Liver (tissue), 9 donors: Measurements from ENCODE around the gene CCDC192. TPM values are rescaled to one million over a fixed set of nuclear protein-coding genes. Genes with fewer than 3 reads are reported as not detected.

Source experiments
- DNase-seq: peaks from one replicate; pipeline ENCODE4 v3.0.0-alpha.2; 2017; ENCODE audit warnings: low spot score
- H3K27ac ChIP-seq, 2 donors: one replicate each; pipeline ENCODE4 v1.7.0; 2013; ENCODE audit warnings: inconsistent platforms in 2 of 2, low read length in 2 of 2, control low read depth in 1 of 2, low read depth in 1 of 2, mild to moderate bottlenecking in 1 of 2
- H3K27me3 ChIP-seq, 4 donors: one replicate each; pipeline versions ENCODE4 v1.6.1 to v1.7.0; 2013; ENCODE audit warnings: low read length in 3 of 4, inconsistent platforms in 1 of 4, mild to moderate bottlenecking in 1 of 4, moderate library complexity in 1 of 4; ENCODE audit not compliant: control insufficient read depth in 4 of 4, insufficient read depth in 4 of 4
- H3K36me3 ChIP-seq, 4 donors: one replicate each; pipeline versions ENCODE4 v1.6.1 to v1.7.0; 2013; ENCODE audit warnings: low read length in 3 of 4, mild to moderate bottlenecking in 3 of 4, low read depth in 1 of 4, moderate library complexity in 1 of 4; ENCODE audit not compliant: control insufficient read depth in 4 of 4, insufficient read depth in 3 of 4
- H3K4me1 ChIP-seq, 4 donors: one replicate each; pipeline versions ENCODE4 v1.6.1 to v1.7.0; 2013; ENCODE audit warnings: low read length in 3 of 4, mild to moderate bottlenecking in 3 of 4, moderate library complexity in 1 of 4; ENCODE audit not compliant: control insufficient read depth in 4 of 4, insufficient read depth in 4 of 4
- H3K4me3 ChIP-seq, 3 donors: one replicate each; pipeline versions ENCODE4 v1.6.1 to v1.7.0; 2013; ENCODE audit warnings: low read length in 3 of 3, control low read depth in 1 of 3, low read depth in 1 of 3, mild to moderate bottlenecking in 1 of 3
- H3K9ac ChIP-seq, 2 donors: one replicate each; pipeline ENCODE4 v1.7.0; 2013; ENCODE audit warnings: low read length in 2 of 2, mild to moderate bottlenecking in 2 of 2, moderate library complexity in 2 of 2, control low read depth in 1 of 2, low read depth in 1 of 2
- H3K9me3 ChIP-seq, 4 donors: one replicate each; pipeline versions ENCODE4 v1.6.1 to v1.7.0; 2013; ENCODE audit warnings: low read length in 3 of 4; ENCODE audit not compliant: control insufficient read depth in 4 of 4
- EGR1 ChIP-seq, 2 donors: IDR thresholded peaks; 2 replicates each; pipeline ENCODE4 v1.6.1; 2016 to 2018; ENCODE audit warnings: antibody characterized with exemption in 2 of 2, low read depth in 2 of 2
- FOXA1 ChIP-seq: IDR thresholded peaks from 2 replicates; pipeline ENCODE4 v1.6.1; 2016; ENCODE audit warnings: antibody characterized with exemption
- FOXA2 ChIP-seq: IDR thresholded peaks from 2 replicates; pipeline ENCODE4 v1.6.1; 2016; ENCODE audit warnings: antibody characterized with exemption
- GABPA ChIP-seq, 2 donors: IDR thresholded peaks in 1 of 2; conservative IDR thresholded peaks in 1 of 2; 2 replicates each; pipeline ENCODE4 v1.6.1; 2016; ENCODE audit warnings: antibody characterized with exemption in 2 of 2, mild to moderate bottlenecking in 1 of 2, moderate library complexity in 1 of 2
- HNF4A ChIP-seq, 2 donors: conservative IDR thresholded peaks; 2 replicates each; pipeline ENCODE4 v1.6.1; 2016; ENCODE audit warnings: antibody characterized with exemption in 2 of 2, mild to moderate bottlenecking in 2 of 2
- HNF4G ChIP-seq: IDR thresholded peaks from 2 replicates; pipeline ENCODE4 v1.6.1; 2016; ENCODE audit warnings: antibody characterized with exemption
- JUND ChIP-seq, 2 donors: IDR thresholded peaks; 2 replicates each; pipeline ENCODE4 v1.6.1; 2016; ENCODE audit warnings: antibody characterized with exemption in 2 of 2
- NR2F2 ChIP-seq: IDR thresholded peaks from 2 replicates; pipeline ENCODE4 v1.6.1; 2016; ENCODE audit warnings: antibody characterized with exemption
- RXRA ChIP-seq, 2 donors: IDR thresholded peaks; 2 replicates each; pipeline ENCODE4 v1.6.1; 2017 to 2018; ENCODE audit warnings: antibody characterized with exemption in 2 of 2, mild to moderate bottlenecking in 1 of 2
- SP1 ChIP-seq: IDR thresholded peaks from 2 replicates; pipeline ENCODE4 v1.6.1; 2018; ENCODE audit warnings: antibody characterized with exemption, mild to moderate bottlenecking
- TAF1 ChIP-seq: conservative IDR thresholded peaks from 2 replicates; pipeline ENCODE4 v1.6.1; 2016; ENCODE audit warnings: antibody characterized with exemption, mild to moderate bottlenecking
- YY1 ChIP-seq: IDR thresholded peaks from 2 replicates; pipeline ENCODE4 v1.6.1; 2016; ENCODE audit warnings: antibody characterized with exemption, mild to moderate bottlenecking
- polyA plus RNA-seq, 2 donors: library from polyadenylated mRNA; stranded (reverse) in 1 of 2; unstranded in 1 of 2; fragments of 200-250 nt in 1 of 2; fragments of >200 nt in 1 of 2; fragmentation: Nextera tagmentation in 1 of 2; extraction: Ambion mirVana in 1 of 2; gene quantifications; one replicate each; pipeline versions ENCODE4 v1.2.1 to v1.2.3, GENCODE V29; 2013 to 2015
- total RNA-seq, 2 donors: library from RNA; depleted of rRNA; stranded (reverse); fragments of >200 nt; gene quantifications; one replicate each; pipeline ENCODE4 v1.2.3, GENCODE V29; 2014
- TF ChIP-seq, protein P1 (sequence below): IDR thresholded peaks from 2 replicates; pipeline ENCODE4 v1.6.1; 2016; ENCODE audit warnings: antibody characterized with exemption
- TF ChIP-seq, protein P2 (sequence below): IDR thresholded peaks from 2 replicates; pipeline ENCODE4 v1.6.1; 2016; ENCODE audit warnings: antibody characterized with exemption
- TF ChIP-seq, protein P3 (sequence below): IDR thresholded peaks from 2 replicates; pipeline ENCODE4 v1.6.1; 2016; ENCODE audit warnings: antibody characterized with exemption, mild to moderate bottlenecking
- TF ChIP-seq, protein P4 (sequence below): fragments of 150-350 bp; IDR thresholded peaks from 2 replicates; pipeline ENCODE4 v1.5.1; 2017; ENCODE audit warnings: improper control_type of control experiment, low read depth, low read length; ENCODE audit not compliant: missing input control
- TF ChIP-seq, protein P5 (sequence below): IDR thresholded peaks from 2 replicates; pipeline ENCODE4 v1.6.1; 2016; ENCODE audit warnings: antibody characterized with exemption
- donor health status: healthy.
- donor health status: healthy.
- donor health status: healthy.
- donor health status: healthy.
- donor health status: healthy.

The CCDC192 gene
- total and polyA plus RNA-seq, 4 donors: not detected

DNA sequence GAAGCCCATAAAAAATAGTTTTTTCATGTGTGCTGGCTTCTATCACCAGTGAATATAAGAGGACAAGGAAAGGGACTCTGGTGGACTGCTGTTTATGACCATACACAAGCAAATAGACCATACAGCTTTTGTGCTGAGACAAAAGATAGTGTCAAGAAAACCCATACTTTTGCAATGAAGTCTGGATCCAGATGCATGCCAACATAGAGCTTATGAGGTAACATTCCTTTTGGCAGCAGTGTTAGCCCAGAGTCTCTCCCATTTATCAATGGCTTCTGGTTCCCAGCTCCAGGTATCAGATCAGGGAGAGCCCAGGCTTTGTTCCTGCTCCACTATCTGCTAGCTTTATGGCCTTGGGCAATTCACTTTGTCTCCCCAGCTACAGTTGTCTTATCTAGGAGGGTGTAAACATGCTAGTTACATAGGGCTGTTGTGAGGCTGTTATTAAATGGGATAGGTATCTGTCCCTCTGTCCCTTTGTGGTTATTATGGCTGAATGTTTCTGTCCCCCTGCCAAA lies 55.6 kb downstream of the CCDC192 start:
- H3K9ac ChIP-seq: no peak overlapping the region
- no peaks in the 10 kb centered on the region for H3K4me1 ChIP-seq
- H3K36me3 ChIP-seq: no peaks in the 10 kb centered on the region
- no peaks in the 10 kb centered on the region for H3K27me3 ChIP-seq
- DNase-seq: no peak
- H3K9me3 ChIP-seq: no peaks in the 10 kb centered on the region
- no peak overlapping the region for H3K27ac ChIP-seq
- no peak overlapping the region for H3K4me3 ChIP-seq
- TF ChIP-seq, protein P1, sequence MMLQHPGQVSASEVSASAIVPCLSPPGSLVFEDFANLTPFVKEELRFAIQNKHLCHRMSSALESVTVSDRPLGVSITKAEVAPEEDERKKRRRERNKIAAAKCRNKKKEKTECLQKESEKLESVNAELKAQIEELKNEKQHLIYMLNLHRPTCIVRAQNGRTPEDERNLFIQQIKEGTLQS: no peak

DNA sequence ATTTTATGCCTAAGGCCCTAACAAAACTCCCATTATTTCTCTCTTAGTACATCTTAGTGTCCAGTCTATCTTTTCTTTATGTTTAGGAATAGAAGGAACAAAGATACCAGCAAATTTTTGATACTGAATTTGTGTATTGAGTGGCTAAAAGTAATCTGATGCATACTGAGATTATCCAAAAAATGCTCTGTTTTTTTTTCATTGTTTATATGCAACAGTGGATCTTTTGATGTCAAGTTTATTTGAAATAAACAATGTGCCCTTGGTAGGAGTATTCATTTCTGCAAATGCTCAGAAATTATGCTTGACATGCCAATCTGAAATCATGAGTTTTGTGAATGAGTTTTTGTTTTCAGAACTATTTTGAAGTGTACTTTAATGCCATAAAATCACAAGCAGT lies 58.7 kb downstream of the CCDC192 start:
- DNase-seq: no peak
- Histone ChIP-seq H3K9ac (no peak overlapping the region), H3K9me3 (no peaks in the 10 kb centered on the region), H3K4me1 (no peaks in the 10 kb centered on the region), H3K27me3 (no peaks in the 10 kb centered on the region), H3K4me3 (no peak overlapping the region), H3K36me3 (no peaks in the 10 kb centered on the region), H3K27ac (no peak overlapping the region)
- TF ChIP-seq, protein P2, sequence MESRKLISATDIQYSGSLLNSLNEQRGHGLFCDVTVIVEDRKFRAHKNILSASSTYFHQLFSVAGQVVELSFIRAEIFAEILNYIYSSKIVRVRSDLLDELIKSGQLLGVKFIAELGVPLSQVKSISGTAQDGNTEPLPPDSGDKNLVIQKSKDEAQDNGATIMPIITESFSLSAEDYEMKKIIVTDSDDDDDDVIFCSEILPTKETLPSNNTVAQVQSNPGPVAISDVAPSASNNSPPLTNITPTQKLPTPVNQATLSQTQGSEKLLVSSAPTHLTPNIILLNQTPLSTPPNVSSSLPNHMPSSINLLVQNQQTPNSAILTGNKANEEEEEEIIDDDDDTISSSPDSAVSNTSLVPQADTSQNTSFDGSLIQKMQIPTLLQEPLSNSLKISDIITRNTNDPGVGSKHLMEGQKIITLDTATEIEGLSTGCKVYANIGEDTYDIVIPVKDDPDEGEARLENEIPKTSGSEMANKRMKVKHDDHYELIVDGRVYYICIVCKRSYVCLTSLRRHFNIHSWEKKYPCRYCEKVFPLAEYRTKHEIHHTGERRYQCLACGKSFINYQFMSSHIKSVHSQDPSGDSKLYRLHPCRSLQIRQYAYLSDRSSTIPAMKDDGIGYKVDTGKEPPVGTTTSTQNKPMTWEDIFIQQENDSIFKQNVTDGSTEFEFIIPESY: no peak
- TF ChIP-seq HNF4A (conservative IDR thresholded peaks at IDR 0.05) (no peak), NR2F2 (no peak), YY1 (no peak), TAF1 (no peak), FOXA2 (no peak), RXRA (IDR thresholded peaks at IDR 0.05) (no peak), SP1 (no peak), GABPA (IDR thresholded peaks at IDR 0.05 in 1 of 2, conservative IDR thresholded peaks at IDR 0.05 in 1 of 2) (no peak), HNF4G (no peak), JUND (IDR thresholded peaks at IDR 0.05) (no peak), FOXA1 (no peak), EGR1 (IDR thresholded peaks at IDR 0.05; ENCODE audit: low read depth in 2 of 2) (no peak)
- TF ChIP-seq, protein P3, sequence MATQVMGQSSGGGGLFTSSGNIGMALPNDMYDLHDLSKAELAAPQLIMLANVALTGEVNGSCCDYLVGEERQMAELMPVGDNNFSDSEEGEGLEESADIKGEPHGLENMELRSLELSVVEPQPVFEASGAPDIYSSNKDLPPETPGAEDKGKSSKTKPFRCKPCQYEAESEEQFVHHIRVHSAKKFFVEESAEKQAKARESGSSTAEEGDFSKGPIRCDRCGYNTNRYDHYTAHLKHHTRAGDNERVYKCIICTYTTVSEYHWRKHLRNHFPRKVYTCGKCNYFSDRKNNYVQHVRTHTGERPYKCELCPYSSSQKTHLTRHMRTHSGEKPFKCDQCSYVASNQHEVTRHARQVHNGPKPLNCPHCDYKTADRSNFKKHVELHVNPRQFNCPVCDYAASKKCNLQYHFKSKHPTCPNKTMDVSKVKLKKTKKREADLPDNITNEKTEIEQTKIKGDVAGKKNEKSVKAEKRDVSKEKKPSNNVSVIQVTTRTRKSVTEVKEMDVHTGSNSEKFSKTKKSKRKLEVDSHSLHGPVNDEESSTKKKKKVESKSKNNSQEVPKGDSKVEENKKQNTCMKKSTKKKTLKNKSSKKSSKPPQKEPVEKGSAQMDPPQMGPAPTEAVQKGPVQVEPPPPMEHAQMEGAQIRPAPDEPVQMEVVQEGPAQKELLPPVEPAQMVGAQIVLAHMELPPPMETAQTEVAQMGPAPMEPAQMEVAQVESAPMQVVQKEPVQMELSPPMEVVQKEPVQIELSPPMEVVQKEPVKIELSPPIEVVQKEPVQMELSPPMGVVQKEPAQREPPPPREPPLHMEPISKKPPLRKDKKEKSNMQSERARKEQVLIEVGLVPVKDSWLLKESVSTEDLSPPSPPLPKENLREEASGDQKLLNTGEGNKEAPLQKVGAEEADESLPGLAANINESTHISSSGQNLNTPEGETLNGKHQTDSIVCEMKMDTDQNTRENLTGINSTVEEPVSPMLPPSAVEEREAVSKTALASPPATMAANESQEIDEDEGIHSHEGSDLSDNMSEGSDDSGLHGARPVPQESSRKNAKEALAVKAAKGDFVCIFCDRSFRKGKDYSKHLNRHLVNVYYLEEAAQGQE: no peak
- TF ChIP-seq, protein P4, sequence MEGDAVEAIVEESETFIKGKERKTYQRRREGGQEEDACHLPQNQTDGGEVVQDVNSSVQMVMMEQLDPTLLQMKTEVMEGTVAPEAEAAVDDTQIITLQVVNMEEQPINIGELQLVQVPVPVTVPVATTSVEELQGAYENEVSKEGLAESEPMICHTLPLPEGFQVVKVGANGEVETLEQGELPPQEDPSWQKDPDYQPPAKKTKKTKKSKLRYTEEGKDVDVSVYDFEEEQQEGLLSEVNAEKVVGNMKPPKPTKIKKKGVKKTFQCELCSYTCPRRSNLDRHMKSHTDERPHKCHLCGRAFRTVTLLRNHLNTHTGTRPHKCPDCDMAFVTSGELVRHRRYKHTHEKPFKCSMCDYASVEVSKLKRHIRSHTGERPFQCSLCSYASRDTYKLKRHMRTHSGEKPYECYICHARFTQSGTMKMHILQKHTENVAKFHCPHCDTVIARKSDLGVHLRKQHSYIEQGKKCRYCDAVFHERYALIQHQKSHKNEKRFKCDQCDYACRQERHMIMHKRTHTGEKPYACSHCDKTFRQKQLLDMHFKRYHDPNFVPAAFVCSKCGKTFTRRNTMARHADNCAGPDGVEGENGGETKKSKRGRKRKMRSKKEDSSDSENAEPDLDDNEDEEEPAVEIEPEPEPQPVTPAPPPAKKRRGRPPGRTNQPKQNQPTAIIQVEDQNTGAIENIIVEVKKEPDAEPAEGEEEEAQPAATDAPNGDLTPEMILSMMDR: no peak
- TF ChIP-seq, protein P5, sequence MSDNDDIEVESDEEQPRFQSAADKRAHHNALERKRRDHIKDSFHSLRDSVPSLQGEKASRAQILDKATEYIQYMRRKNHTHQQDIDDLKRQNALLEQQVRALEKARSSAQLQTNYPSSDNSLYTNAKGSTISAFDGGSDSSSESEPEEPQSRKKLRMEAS: no peak
